GM12878 (cell line): Measurements from ENCODE around the gene RABL6. TPM values are rescaled to one million over a fixed set of nuclear protein-coding genes. Genes with fewer than 3 reads are reported as not detected.

Source experiments
- ATAC-seq: fragments of 200-7000 bp; cut with Tn5 transposase; 3 replicates; pipeline ENCODE4 v1.9.1; 2020; ENCODE audit warnings: mild to moderate bottlenecking, moderate library complexity
- BruUV-seq: library from RNA; stranded (reverse); fragments of 400-500 nt; replicated peaks from 2 replicates; lab custom pipeline; 2021; lab: Mats Ljungman, UMichigan
- CTCF ChIA-PET: fragments of 300-600 bp; sonication (Branson Sonifier 250); formaldehyde crosslinking; extraction: SDS; loops from one replicate; lab custom pipeline; 2021; ENCODE audit warnings: inconsistent platforms; lab: Yijun Ruan, JAX
- POLR2A ChIA-PET: fragments of 350-600 bp; formaldehyde crosslinking; extraction: SDS; loops from one replicate; lab custom pipeline; 2021; ENCODE audit warnings: inconsistent platforms; lab: Charles Lee
- RAD21 ChIA-PET: fragments of 300-600 bp; sonication (Branson Sonifier 250); formaldehyde crosslinking; loops from one replicate; lab custom pipeline; 2023; ENCODE audit warnings: antibody characterized with exemption; ENCODE audit not compliant: unreplicated experiment; lab: Charles Lee
- SMC1A ChIA-PET: fragments of 300-600 bp; sonication (Branson Sonifier 250); formaldehyde crosslinking; loops from one replicate; lab custom pipeline; 2023; ENCODE audit not compliant: unreplicated experiment, uncharacterized antibody; lab: Charles Lee
- DNase-seq: peaks from one replicate; pipeline ENCODE4 v3.0.0-alpha.2; 2011; ENCODE audit warnings: low read depth, low spot score
- FAIRE-seq: peaks from 3 replicates; lab custom pipeline; 2011; peaks lifted over from hg19 to GRCh38; lab: Jason Lieb, UNC
- H2AFZ ChIP-seq: 2 replicates; pipeline ENCODE4 v1.6.0; 2011; ENCODE audit warnings: low read depth, low read length, control low read depth; ENCODE audit not compliant: control insufficient read depth
- H3K27ac ChIP-seq: 2 replicates; pipeline ENCODE4 v1.5.1; 2011; ENCODE audit warnings: control low read depth; ENCODE audit not compliant: control insufficient read depth, insufficient read depth
- H3K27me3 ChIP-seq, 2 experiments: replicated peaks in 1 of 2; 2 replicates each; pipeline versions ENCODE4 v1.6.0 to v1.6.1; 2011; ENCODE audit warnings: low read length in 1 of 2; ENCODE audit not compliant: control insufficient read depth in 2 of 2, insufficient read depth in 2 of 2
- H3K36me3 ChIP-seq, 2 experiments: 2 replicates each; pipeline ENCODE4 v1.5.1; 2011; ENCODE audit warnings: low read length in 1 of 2; ENCODE audit not compliant: control insufficient read depth in 2 of 2, insufficient read depth in 2 of 2
- H3K4me1 ChIP-seq: 2 replicates; pipeline ENCODE4 v1.6.1; 2011; ENCODE audit warnings: mild to moderate bottlenecking, low read length, moderate library complexity, mixed read lengths; ENCODE audit not compliant: control insufficient read depth, insufficient read depth
- H3K4me2 ChIP-seq: 2 replicates; pipeline ENCODE4 v1.6.0; 2011; ENCODE audit warnings: control low read depth; ENCODE audit not compliant: control insufficient read depth, insufficient read depth
- H3K4me3 ChIP-seq: fragments of 200-600 bp; sonication (generic); 2 replicates; pipeline ENCODE4 v1.5.1; 2016
- H3K79me2 ChIP-seq: 2 replicates; pipeline ENCODE4 v1.6.0; 2011; ENCODE audit warnings: low read length; ENCODE audit not compliant: control insufficient read depth, insufficient read depth
- H3K9ac ChIP-seq: 2 replicates; pipeline ENCODE4 v1.8.0; 2011; ENCODE audit warnings: low read length, control low read depth, mixed read lengths; ENCODE audit not compliant: control insufficient read depth, insufficient read depth
- H3K9me3 ChIP-seq: replicated peaks from 3 replicates; pipeline ENCODE4 v1.5.1; 2011; ENCODE audit warnings: mild to moderate bottlenecking, low read length; ENCODE audit not compliant: control insufficient read depth, insufficient read depth
- H4K20me1 ChIP-seq: 2 replicates; pipeline ENCODE4 v1.6.0; 2011; ENCODE audit not compliant: control insufficient read depth, insufficient read depth
- EP300 ChIP-seq, 2 experiments: fragments of 150-350 bp in 1 of 2; IDR thresholded peaks; 2 replicates each; pipeline ENCODE4 v1.6.1; 2011 to 2012; ENCODE audit warnings: low read depth in 2 of 2, low read length in 2 of 2, borderline replicate concordance in 1 of 2, improper control_type of control experiment in 1 of 2, inconsistent platforms in 1 of 2; ENCODE audit not compliant: control insufficient read depth in 1 of 2
- ETV6 ChIP-seq, 2 experiments: fragments of 450-650 bp in 1 of 2; IDR thresholded peaks in 1 of 2; conservative IDR thresholded peaks in 1 of 2; 2 replicates each; pipeline ENCODE4 v1.6.1; 2014; ENCODE audit warnings: antibody characterized with exemption in 1 of 2, borderline replicate concordance in 1 of 2, low read depth in 1 of 2, mild to moderate bottlenecking in 1 of 2, moderate library complexity in 1 of 2
- FOXK2 ChIP-seq: fragments of 450-650 bp; IDR thresholded peaks from 2 replicates; pipeline ENCODE4 v1.6.1; 2017; ENCODE audit warnings: mild to moderate bottlenecking, moderate library complexity
- HSF1 ChIP-seq: fragments of 150-350 bp; IDR thresholded peaks from 2 replicates; pipeline ENCODE4 v1.6.1; 2014; ENCODE audit warnings: mild to moderate bottlenecking, low read depth, low read length
- NFXL1 ChIP-seq: fragments of 450-650 bp; IDR thresholded peaks from 2 replicates; pipeline ENCODE4 v1.6.1; 2017; ENCODE audit warnings: antibody characterized with exemption, mild to moderate bottlenecking, borderline replicate concordance
- NR2F1 ChIP-seq: fragments of 450-650 bp; conservative IDR thresholded peaks from 2 replicates; pipeline ENCODE4 v1.6.1; 2017; ENCODE audit warnings: mild to moderate bottlenecking
- RB1 ChIP-seq: fragments of 450-650 bp; formaldehyde crosslinking; IDR thresholded peaks from 2 replicates; pipeline ENCODE4 v1.6.1; 2017; ENCODE audit warnings: mild to moderate bottlenecking, borderline replicate concordance
- RCOR1 ChIP-seq: conservative IDR thresholded peaks from 2 replicates; pipeline ENCODE4 v1.6.1; 2012; ENCODE audit warnings: low read depth, low read length, improper control_type of control experiment
- RUNX3 ChIP-seq: IDR thresholded peaks from 2 replicates; pipeline ENCODE4 v1.6.1; 2012; ENCODE audit warnings: low read length, inconsistent platforms
- SRF ChIP-seq, 2 experiments: IDR thresholded peaks; 2 replicates each; pipeline ENCODE4 v1.6.1; 2011; ENCODE audit warnings: low read depth in 2 of 2, low read length in 2 of 2, mild to moderate bottlenecking in 1 of 2, moderate library complexity in 1 of 2
- WRNIP1 ChIP-seq: IDR thresholded peaks from 2 replicates; pipeline ENCODE4 v1.6.1; 2011; ENCODE audit warnings: low read depth, low read length, improper control_type of control experiment, borderline replicate concordance
- ZNF24 ChIP-seq: fragments of 450-650 bp; IDR thresholded peaks from 2 replicates; pipeline ENCODE4 v1.6.1; 2017; ENCODE audit warnings: antibody characterized with exemption, mild to moderate bottlenecking
- ZNF592 ChIP-seq: fragments of 450-650 bp; IDR thresholded peaks from 2 replicates; pipeline ENCODE4 v1.6.1; 2017; ENCODE audit warnings: mild to moderate bottlenecking, moderate library complexity
- ZNF622 ChIP-seq: fragments of 450-650 bp; IDR thresholded peaks from 2 replicates; pipeline ENCODE4 v1.6.1; 2017; ENCODE audit warnings: mild to moderate bottlenecking, inconsistent platforms
- WGBS: methylation state at CpG from one replicate; pipeline ENCODE4 v1.1.6; 2016; ENCODE audit warnings: low lambda C conversion rate; ENCODE audit not compliant: insufficient replicate concordance, insufficient coverage; ENCODE audit errors: missing lambda C conversion rate; 5-methylcytosine and 5-hydroxymethylcytosine counted together
- in situ Hi-C: fragments of 300-500 bp; cut with MboI; formaldehyde crosslinking; loops from 9 replicates; pipeline ENCODE4 v1.14.3; 2018; ENCODE audit warnings: mixed read lengths
- intact Hi-C: fragments of 100-400 bp; cut with micrococcal nuclease; formaldehyde crosslinking; loops from one replicate; pipeline ENCODE4 v1.14.2; 2022; ENCODE audit not compliant: unreplicated experiment
- polyA plus RNA-seq, 11 experiments: library from polyadenylated mRNA; depleted of rRNA in 4 of 11; unstranded in 6 of 11; stranded (reverse) in 5 of 11; fragments of >200 nt; fragmentation: Nextera tagmentation in 4 of 11; fragmentation: Illumina TruSeq in 1 of 11; extraction: Ambion mirVana in 4 of 11; extraction: Trizol in 1 of 11; gene quantifications; 1 replicate in 1 of 11; 2 replicates in 10 of 11; pipeline versions ENCODE4 v1.2.1 to v1.2.3, GENCODE V29; 2011 to 2016; ENCODE audit warnings: inconsistent platforms in 2 of 11, missing spikeins in 2 of 11, low read depth in 1 of 11
- total RNA-seq, 4 experiments: library from RNA; depleted of rRNA in 3 of 4; stranded (reverse); fragments of >200 nt in 3 of 4; fragmentation: Illumina TruSeq in 1 of 4; extraction: Trizol in 1 of 4; gene quantifications; 2 replicates each; pipeline versions ENCODE4 v1.2.1 to v1.2.3, GENCODE V29; 2013 to 2021

Gene RABL6
- total and polyA plus RNA-seq, 10 of the 15 experiments (the other 5 are each of a cell fraction or from before 2014, with no cell fraction given): 1.4 to 134 (median 42.7) TPM

- in situ Hi-C loops: no loop called here
- Histone ChIP-seq H3K4me3 (no peak overlapping the region), H4K20me1 (no peaks in the 10 kb centered on the region), H2AFZ (no peak overlapping the region), H3K79me2 (no peaks in the 10 kb centered on the region), H3K27me3 (peaks cover 0 to 1% of the 10 kb centered on the region in 2 experiments; a peak in 1 of 4 replicates)
- intact Hi-C loops: no loop called here
- TF ChIP-seq ZNF592 (no peak), WRNIP1 (no peak), FOXK2 (no peak), ZNF622 (no peak), NR2F1 (no peak), ZNF24 (no peak), RCOR1 (no peak), ETV6 (conservative IDR thresholded peaks at IDR 0.05 in 1 of 2, IDR thresholded peaks at IDR 0.05 in 1 of 2; ENCODE audit: borderline replicate concordance in 1 of 2, low read depth in 1 of 2) (no peak), SRF (IDR thresholded peaks at IDR 0.05; ENCODE audit: low read depth in 2 of 2, low read length in 2 of 2) (no peak), NFXL1 (no peak), HSF1 (no peak), EP300 (IDR thresholded peaks at IDR 0.05; ENCODE audit: borderline replicate concordance in 1 of 2, control insufficient read depth in 1 of 2, low read depth in 2 of 2, low read length in 2 of 2) (no peak), RB1 (no peak), RUNX3 (no peak)
- TF ChIP-seq, all 136 proteins: peak for 0
- RAD21 ChIA-PET: no interaction called here
- CTCF ChIA-PET: interaction anchor here (0.7 to 13.1 kb wide), 3 partner anchors 10 to 249 kb away, joined by 3 to 163 read pairs (median 4); no protein-coding TSS in a partner anchor
- POLR2A ChIA-PET: interaction anchor here (0.5 kb wide), 1 partner anchor 222 kb away, joined by 3 read pairs; no protein-coding TSS in a partner anchor
- BruUV-seq: no TSS peak
- ATAC-seq (no peak), DNase-seq (no peak), FAIRE-seq (no peak)
- Histone ChIP-seq H3K9ac (no peak overlapping the region), H3K4me1 (no peaks in the 10 kb centered on the region; the same call in 1 of the 2 replicates), H3K27ac (no peak overlapping the region), H3K4me2 (no peak overlapping the region), H3K36me3 (no peaks in the 10 kb centered on the region), H3K9me3 (no peaks in the 10 kb centered on the region; the same call in 2 of the 3 replicates)
- 55% methylated on average over 5 of the region's 5 CpGs for WGBS
- SMC1A ChIA-PET: no interaction called here
Observed at GRCh38 chr9:136779808-136780207, 27.9 kb upstream of the RABL6 start.
